NCI-H526 (cell line): ENCODE measurements around the gene H6PD.

ENCODE experiments used
- DNase-seq, 2 experiments: peaks; one replicate each; lab custom pipeline; 2025; lab: John Stamatoyannopoulos, UW

Gene H6PD

GRCh38 chr1:9278116-9278515 lies 43.5 kb downstream of the H6PD start:
- DNase-seq, result no peak

GRCh38 chr1:9278585-9279153 lies 44.1 kb downstream of the H6PD start:
- DNase-seq, result no peak

- DNase-seq, result no peak
Observed at GRCh38 chr1:9279172-9279840, 44.7 kb downstream of the H6PD start.

DNA sequence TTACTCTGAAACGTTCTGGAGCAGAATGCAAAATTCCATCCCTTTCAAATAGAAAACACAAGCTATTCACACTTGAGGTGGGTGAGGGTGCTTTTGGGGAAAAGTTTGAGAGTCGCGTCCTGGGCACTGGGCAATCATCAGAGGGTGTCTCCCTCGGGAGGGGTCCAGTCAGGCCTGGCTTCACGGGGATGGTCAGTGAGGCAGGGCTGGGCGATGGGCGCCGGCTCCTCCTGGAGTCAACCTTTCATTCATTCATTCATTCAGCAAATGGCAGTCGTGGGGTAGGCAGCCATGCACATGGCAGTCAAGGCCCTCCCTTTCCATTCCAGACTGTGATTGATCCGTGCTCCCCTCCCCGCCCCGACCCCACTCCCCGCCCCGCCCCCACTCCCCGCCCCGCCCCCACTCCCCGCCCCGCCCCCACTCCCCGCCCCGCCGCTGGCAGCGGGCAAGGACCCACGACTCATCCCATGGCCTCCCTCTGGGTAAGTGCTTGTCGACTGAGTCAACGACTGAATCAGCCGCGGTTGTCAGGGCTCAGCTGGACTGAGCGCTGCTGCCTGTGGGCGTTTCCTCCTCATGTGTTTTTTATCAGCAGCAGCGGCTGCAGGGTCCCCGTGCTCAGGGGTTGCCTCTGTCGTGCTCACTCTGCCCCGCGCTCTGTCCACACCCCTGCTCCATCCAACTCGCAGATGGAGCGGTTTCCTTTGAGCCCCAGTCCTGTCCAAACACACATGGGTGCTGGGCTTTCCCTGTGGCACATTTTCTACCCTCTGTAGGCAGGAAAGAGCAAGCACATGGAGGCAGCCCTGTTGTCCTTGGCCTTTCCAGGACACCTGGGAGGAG lies 45.7 kb downstream of the H6PD start:
- DNase-seq, result no peak

DNA sequence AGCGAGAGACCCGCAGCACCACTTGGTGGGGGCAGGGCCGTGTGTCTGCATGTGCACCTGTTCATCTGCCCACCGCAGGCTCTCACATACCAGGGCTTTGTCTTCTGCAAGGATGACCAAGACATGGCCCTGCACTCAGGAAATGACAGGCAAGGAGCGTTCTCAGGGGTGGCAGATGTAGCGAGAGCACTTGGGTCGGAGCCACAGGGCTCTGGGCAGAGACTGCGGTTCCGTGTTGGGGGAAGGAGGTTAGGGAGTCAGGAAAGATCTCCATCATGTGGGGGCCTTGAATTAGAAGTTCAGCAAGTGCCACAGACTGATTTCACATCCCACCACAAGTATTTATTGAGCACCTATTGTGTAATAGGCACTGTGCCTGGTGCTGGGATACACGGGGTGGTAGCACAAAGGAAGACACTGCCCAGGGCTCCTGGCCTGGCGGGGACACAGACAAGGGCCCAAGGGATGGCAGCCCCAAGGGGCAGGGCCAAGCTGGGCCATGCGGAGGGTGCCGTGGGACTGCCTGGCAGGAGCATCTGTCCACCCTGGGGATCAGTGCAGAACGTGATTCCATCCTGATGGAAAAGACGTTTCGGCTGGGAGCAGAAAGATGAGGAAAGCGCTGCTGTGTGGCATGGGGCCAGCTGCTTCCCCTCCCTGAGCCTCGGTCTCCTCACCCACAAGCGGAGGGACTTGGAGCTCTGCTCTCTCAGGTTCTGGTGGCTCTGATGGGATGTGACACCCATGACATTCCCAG lies 46.7 kb downstream of the H6PD start:
- no peak for DNase-seq

- no peak for DNase-seq
Observed at GRCh38 chr1:9281908-9282695, 47.5 kb downstream of the H6PD start.

- DNase-seq, result no peak
Observed at GRCh38 chr1:9282696-9282955, 48.1 kb downstream of the H6PD start.

- DNase-seq, result peak in 1 of 2 experiments; percentile 18
Observed at GRCh38 chr1:9284061-9284460, 49.5 kb downstream of the H6PD start.

GRCh38 chr1:9286556-9286955 lies 52.0 kb downstream of the H6PD start:
- no peak for DNase-seq

DNA sequence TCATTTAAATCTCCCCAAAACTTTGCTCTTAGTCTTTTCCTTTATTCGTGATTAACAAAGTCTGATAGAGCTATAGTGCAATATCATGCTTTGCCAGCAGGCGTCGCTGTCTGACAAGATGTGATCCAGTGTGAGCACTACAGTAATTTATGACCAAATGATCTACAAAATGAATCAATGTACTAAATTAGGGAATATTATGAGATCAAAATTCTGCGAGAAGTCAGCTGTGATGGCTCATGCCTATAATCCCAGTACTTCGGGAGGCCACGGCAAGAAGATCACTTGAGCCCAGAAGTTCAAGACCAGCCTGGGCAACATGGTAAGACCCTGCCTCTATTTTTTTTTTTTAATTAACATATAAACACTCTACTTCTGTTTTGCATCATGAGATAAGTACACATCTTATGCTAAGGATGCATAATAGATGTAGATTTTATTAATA lies 54.5 kb downstream of the H6PD start:
- peak in 1 of 2 experiments; percentile 52 for DNase-seq

DNA sequence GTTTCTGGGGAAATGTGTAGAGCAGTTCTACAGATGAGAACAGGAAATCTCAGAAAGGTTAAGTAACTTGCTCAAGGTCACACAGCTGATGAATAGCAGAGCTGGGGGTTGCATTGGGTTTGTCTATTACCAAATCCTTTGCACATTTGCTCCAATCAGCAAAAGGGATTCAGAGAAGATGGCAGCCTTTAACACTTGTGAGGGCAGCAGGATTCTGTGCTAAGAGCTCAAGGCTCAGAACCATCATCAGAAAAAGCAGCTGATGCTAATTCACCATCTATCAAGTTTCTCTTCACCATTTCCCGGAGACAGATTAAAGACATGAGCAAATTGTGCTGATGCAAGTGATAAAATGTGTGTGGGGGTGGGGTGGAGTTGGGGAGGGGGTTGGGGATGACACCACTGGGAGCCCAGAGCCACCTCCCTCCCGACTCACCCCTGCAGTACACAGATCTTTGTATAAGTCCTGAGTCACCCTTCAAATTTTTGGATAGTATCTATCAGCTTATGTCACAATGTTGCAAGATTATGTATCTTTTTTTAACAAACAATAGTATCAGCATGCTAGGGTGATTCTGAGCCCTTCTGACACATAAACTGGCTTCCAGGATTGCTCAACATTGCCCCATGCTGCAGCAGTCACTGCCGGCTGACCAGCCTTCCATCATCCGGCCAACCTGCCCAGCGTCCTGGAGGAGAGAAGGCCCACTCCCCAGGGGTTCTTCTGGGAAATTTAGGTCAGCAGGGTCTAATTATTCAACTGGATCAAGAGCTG lies 55.3 kb downstream of the H6PD start:
- DNase-seq, result no peak

- DNase-seq, result no peak
Observed at GRCh38 chr1:9291914-9292360, 57.4 kb downstream of the H6PD start.

GRCh38 chr1:9292361-9293240 lies 58.0 kb downstream of the H6PD start, which contains the start of gene SPSB1:
SPSB1 (plus strand) TSS chr1:9292894; CDS start chr1:9355892, 62,998 bp downstream.
- peak in 1 of 2 experiments; percentile 61 for DNase-seq

- no peak for DNase-seq
Observed at GRCh38 chr1:9293241-9293532, 58.6 kb downstream of the H6PD start.

DNA sequence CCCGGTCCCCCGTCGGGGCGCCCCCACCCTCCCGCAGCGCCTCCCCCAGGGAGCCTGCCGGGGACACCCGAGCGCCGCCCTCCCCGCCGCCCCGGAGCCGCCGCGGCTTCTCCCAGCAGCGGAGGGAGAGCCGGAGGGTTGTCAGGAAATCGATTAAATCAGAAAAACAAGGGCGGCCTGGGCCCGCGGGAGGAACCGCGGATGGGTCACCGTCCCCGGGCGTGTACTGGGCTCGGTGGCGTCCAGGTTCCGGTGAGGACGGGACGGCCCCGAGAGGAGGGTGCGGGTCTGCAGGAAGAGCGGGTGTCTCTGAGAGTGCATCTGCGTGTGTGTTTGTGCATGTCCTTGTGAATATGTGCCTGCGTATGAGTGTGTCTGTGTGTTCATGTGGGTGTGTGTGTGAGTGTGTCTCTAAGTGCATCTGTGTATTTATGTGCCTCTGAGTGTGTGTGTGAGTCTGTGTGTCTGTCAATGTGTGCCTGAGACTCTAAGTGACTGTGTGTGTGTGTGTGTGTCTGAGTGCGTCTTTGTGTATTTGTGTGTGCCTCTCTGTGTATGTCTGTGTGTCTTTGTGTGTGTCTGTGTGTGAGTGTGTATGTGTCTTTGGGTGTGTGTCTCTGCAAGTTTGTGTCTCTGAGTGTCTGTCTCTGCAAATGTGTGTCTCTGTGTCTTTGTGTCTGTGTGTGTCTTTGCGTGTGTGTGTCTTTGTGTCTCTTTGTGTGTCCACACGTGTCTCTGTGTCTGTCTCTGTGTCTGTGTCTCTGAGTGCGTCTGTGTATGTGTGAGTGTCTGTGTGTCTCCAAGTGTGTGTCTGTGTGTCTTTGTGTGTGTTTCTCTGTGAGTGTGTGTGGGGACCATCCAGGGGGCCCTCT lies 59.2 kb downstream of the H6PD start:
- peak in 1 of 2 experiments; percentile 19 for DNase-seq

GRCh38 chr1:9294405-9294773 lies 59.8 kb downstream of the H6PD start:
- no peak for DNase-seq

DNA sequence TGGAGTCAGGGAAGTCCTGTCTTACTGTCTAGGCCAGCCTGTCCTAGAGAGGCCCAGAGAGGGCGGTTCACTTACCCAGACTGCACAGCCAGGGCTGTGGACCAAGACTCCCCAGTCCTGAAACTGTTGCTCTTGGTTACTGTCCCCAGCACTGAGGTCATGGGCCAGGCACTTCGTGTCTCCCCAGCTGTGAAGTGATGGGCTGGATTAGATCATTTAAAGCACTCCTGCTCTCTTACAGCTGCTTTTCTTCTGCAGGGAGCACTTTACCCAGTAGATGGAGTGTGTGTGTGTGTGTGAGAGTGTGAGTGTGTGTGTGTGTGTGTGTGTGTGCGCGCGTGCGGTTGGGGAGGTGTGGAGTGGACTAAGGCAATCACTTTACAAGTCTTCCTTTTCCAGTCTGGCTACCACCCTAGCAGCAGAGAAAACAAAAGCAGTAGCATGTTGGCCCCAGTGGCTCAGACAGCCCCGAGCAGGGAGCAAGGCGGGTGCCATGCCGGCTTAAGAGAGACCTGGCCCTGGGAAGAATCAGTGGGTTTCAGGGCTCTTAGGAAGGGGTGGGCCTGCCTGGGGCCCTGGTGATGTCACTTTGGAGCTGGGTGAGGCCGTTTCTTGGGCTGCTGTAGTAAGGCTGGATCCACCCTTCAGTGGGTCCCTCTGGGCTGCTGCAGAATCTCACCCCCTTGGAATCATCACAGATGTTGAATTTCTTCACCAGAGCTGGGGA lies 60.5 kb downstream of the H6PD start:
- no peak for DNase-seq

- no peak for DNase-seq
Observed at GRCh38 chr1:9295884-9296283, 61.3 kb downstream of the H6PD start.
